Trophoblast cell (in vitro differentiated cells and primary cell): Measurements from ENCODE around the gene P2RX6.

ENCODE experiments used
- DNase-seq, 2 donors: peaks; one replicate each; pipeline ENCODE4 v3.0.0-alpha.2; 2016
- H2AFZ ChIP-seq: 2 replicates; pipeline ENCODE4 v1.6.1; 2013; ENCODE audit warnings: low read length, moderate library complexity, mild to moderate bottlenecking; ENCODE audit not compliant: insufficient read depth, poor library complexity
- H2AK5ac ChIP-seq: 2 replicates; pipeline ENCODE4 v1.6.1; 2013; ENCODE audit warnings: mild to moderate bottlenecking, low read length
- H2BK120ac ChIP-seq: 2 replicates; pipeline ENCODE4 v1.6.1; 2013; ENCODE audit warnings: low read length, mild to moderate bottlenecking, moderate library complexity; ENCODE audit not compliant: insufficient read depth, poor library complexity
- H2BK12ac ChIP-seq: 2 replicates; pipeline ENCODE4 v1.6.1; 2013; ENCODE audit warnings: mild to moderate bottlenecking, low read length, moderate library complexity
- H2BK5ac ChIP-seq: 2 replicates; pipeline ENCODE4 v1.6.1; 2013; ENCODE audit warnings: low read length, low read depth, moderate library complexity, mild to moderate bottlenecking; ENCODE audit not compliant: poor library complexity
- H3K14ac ChIP-seq: 2 replicates; pipeline ENCODE4 v1.6.1; 2013; ENCODE audit warnings: mild to moderate bottlenecking, low read length
- H3K18ac ChIP-seq: 2 replicates; pipeline ENCODE4 v1.6.1; 2013; ENCODE audit warnings: mild to moderate bottlenecking, low read length
- H3K23ac ChIP-seq: 2 replicates; pipeline ENCODE4 v1.6.1; 2013; ENCODE audit warnings: low read length
- H3K27ac ChIP-seq: 2 replicates; pipeline ENCODE4 v1.5.1; 2013; ENCODE audit warnings: low read depth, mild to moderate bottlenecking, inconsistent platforms, low read length, moderate library complexity
- H3K27me3 ChIP-seq: 2 replicates; pipeline ENCODE4 v1.6.1; 2013; ENCODE audit warnings: inconsistent platforms, mild to moderate bottlenecking, low read length, moderate library complexity; ENCODE audit not compliant: insufficient read depth
- H3K36me3 ChIP-seq, 2 experiments: 1 replicate in 1 of 2; 2 replicates in 1 of 2; pipeline ENCODE4 v1.6.1; 2013; ENCODE audit warnings: low read length in 2 of 2, mild to moderate bottlenecking in 2 of 2, moderate library complexity in 1 of 2; ENCODE audit not compliant: insufficient read depth in 2 of 2, control insufficient read depth in 1 of 2
- H3K4ac ChIP-seq: 2 replicates; pipeline ENCODE4 v1.6.1; 2013; ENCODE audit warnings: low read depth, mild to moderate bottlenecking, low read length, moderate library complexity
- H3K4me1 ChIP-seq, 2 experiments: 1 replicate in 1 of 2; 2 replicates in 1 of 2; pipeline ENCODE4 v1.6.1; 2013; ENCODE audit warnings: low read length in 2 of 2, mild to moderate bottlenecking in 2 of 2, moderate library complexity in 1 of 2; ENCODE audit not compliant: insufficient read depth in 2 of 2, control insufficient read depth in 1 of 2
- H3K4me2 ChIP-seq: 2 replicates; pipeline ENCODE4 v1.6.1; 2013; ENCODE audit warnings: inconsistent platforms, mild to moderate bottlenecking, low read length, moderate library complexity
- H3K4me3 ChIP-seq: 2 replicates; pipeline ENCODE4 v1.5.1; 2013; ENCODE audit warnings: mild to moderate bottlenecking, low read depth, low read length, inconsistent platforms
- H3K79me1 ChIP-seq: one replicate; pipeline ENCODE4 v1.6.1; 2013; ENCODE audit warnings: low read length
- H3K79me2 ChIP-seq: 2 replicates; pipeline ENCODE4 v1.6.1; 2013; ENCODE audit warnings: low read length, mild to moderate bottlenecking; ENCODE audit not compliant: control insufficient read depth, insufficient read depth, poor library complexity
- H3K9ac ChIP-seq: 2 replicates; pipeline ENCODE4 v1.6.1; 2013; ENCODE audit warnings: mild to moderate bottlenecking, low read length
- H3K9me3 ChIP-seq: 2 replicates; pipeline ENCODE4 v1.6.1; 2013; ENCODE audit warnings: low read depth, mild to moderate bottlenecking, control low read depth, inconsistent platforms, low read length; ENCODE audit not compliant: insufficient read depth
- H4K12ac ChIP-seq: 2 replicates; pipeline ENCODE4 v1.6.1; 2013; ENCODE audit warnings: low read depth, mild to moderate bottlenecking, low read length, moderate library complexity
- H4K8ac ChIP-seq: 2 replicates; pipeline ENCODE4 v1.6.1; 2013; ENCODE audit warnings: low read depth, mild to moderate bottlenecking, low read length, moderate library complexity
- H4K91ac ChIP-seq: one replicate; pipeline ENCODE4 v1.6.1; 2013; ENCODE audit warnings: low read depth, mild to moderate bottlenecking, low read length, moderate library complexity
- WGBS: extraction: QIAGEN DNeasy Blood & Tissue Kit; methylation state at CpG from one replicate; pipeline ENCODE4 v1.1.7; 2013; ENCODE audit warnings: missing lambda C conversion rate; ENCODE audit not compliant: insufficient read length, insufficient coverage; ENCODE audit errors: extremely low coverage; 5-methylcytosine and 5-hydroxymethylcytosine counted together

Gene P2RX6

GRCh38 chr22:21015466-21016006, 571 bp downstream of the P2RX6 start:
- no peaks in the 10 kb centered on the region for H3K9me3 ChIP-seq
- peaks cover 3% of the 10 kb centered on the region for H3K79me1 ChIP-seq
- no peak overlapping the region for H3K4ac ChIP-seq
- H2BK12ac ChIP-seq = peak overlapping the region; percentile 20
- H2BK5ac ChIP-seq = no peak overlapping the region
- WGBS = no CpG with 5 or more reads among the region's 10 CpGs
- DNase-seq = no peak
- H3K4me1 ChIP-seq = peaks cover 15 to 18% of the 10 kb centered on the region in 2 experiments
- H3K14ac ChIP-seq = no peak overlapping the region
- H2AFZ ChIP-seq = no peak overlapping the region
- H3K27ac ChIP-seq = no peak overlapping the region
- H2AK5ac ChIP-seq = no peak overlapping the region
- H3K23ac ChIP-seq = no peak overlapping the region
- H3K4me3 ChIP-seq = no peak overlapping the region
- no peaks in the 10 kb centered on the region for H3K79me2 ChIP-seq
- peak overlapping the region; percentile 4 for H3K18ac ChIP-seq
- H3K27me3 ChIP-seq = no peaks in the 10 kb centered on the region
- no peak overlapping the region for H3K4me2 ChIP-seq
- no peak overlapping the region for H4K8ac ChIP-seq
- H4K91ac ChIP-seq = peak overlapping the region; percentile 15
- no peak overlapping the region for H4K12ac ChIP-seq
- no peak overlapping the region for H3K9ac ChIP-seq
- no peak overlapping the region for H2BK120ac ChIP-seq
- no peaks in the 10 kb centered on the region for H3K36me3 ChIP-seq

GRCh38 chr22:21016644-21017420, 1.9 kb downstream of the P2RX6 start:
- no peak overlapping the region for H3K18ac ChIP-seq
- H2BK120ac ChIP-seq = no peak overlapping the region
- H2BK12ac ChIP-seq = no peak overlapping the region
- no peaks in the 10 kb centered on the region for H3K79me2 ChIP-seq
- peak overlapping the region; percentile 4 for H3K4me3 ChIP-seq
- H3K4ac ChIP-seq = no peak overlapping the region
- H3K14ac ChIP-seq = no peak overlapping the region
- no peak overlapping the region for H4K91ac ChIP-seq
- H3K4me2 ChIP-seq = no peak overlapping the region
- H3K27ac ChIP-seq = no peak overlapping the region
- H3K79me1 ChIP-seq = peaks cover 3% of the 10 kb centered on the region
- peak; percentile 49 to 68 for DNase-seq
- H2BK5ac ChIP-seq = no peak overlapping the region
- no peaks in the 10 kb centered on the region for H3K36me3 ChIP-seq
- no peak overlapping the region for H2AFZ ChIP-seq
- no CpG with 5 or more reads among the region's 13 CpGs for WGBS
- H3K27me3 ChIP-seq = no peaks in the 10 kb centered on the region
- H3K9me3 ChIP-seq = no peaks in the 10 kb centered on the region
- H3K23ac ChIP-seq = no peak overlapping the region
- H3K4me1 ChIP-seq = peaks cover 15 to 18% of the 10 kb centered on the region in 2 experiments
- no peak overlapping the region for H4K8ac ChIP-seq
- no peak overlapping the region for H3K9ac ChIP-seq
- no peak overlapping the region for H4K12ac ChIP-seq
- no peak overlapping the region for H2AK5ac ChIP-seq

- Histone ChIP-seq H3K14ac (no peak overlapping the region), H2AK5ac (no peak overlapping the region), H4K91ac (no peak overlapping the region), H3K9ac (no peak overlapping the region), H2BK5ac (no peak overlapping the region), H3K27ac (no peak overlapping the region), H2AFZ (no peak overlapping the region), H2BK12ac (no peak overlapping the region), H3K27me3 (no peaks in the 10 kb centered on the region), H3K4me3 (no peak overlapping the region), H4K8ac (no peak overlapping the region), H3K9me3 (no peaks in the 10 kb centered on the region), H3K4ac (no peak overlapping the region), H3K23ac (no peak overlapping the region), H4K12ac (no peak overlapping the region), H2BK120ac (no peak overlapping the region), H3K4me2 (no peak overlapping the region), H3K79me2 (no peaks in the 10 kb centered on the region), H3K18ac (no peak overlapping the region), H3K4me1 (peaks cover 15 to 18% of the 10 kb centered on the region in 2 experiments), H3K79me1 (peaks cover 3% of the 10 kb centered on the region), H3K36me3 (no peaks in the 10 kb centered on the region)
- WGBS = no CpG with 5 or more reads among the region's 4 CpGs
- no peak for DNase-seq
These were observed 3.3 kb downstream of the P2RX6 start for GRCh38 chr22:21018314-21018713.

GRCh38 chr22:21020802-21021429, 6.0 kb downstream of the P2RX6 start:
- no peak overlapping the region for H4K91ac ChIP-seq

More at GRCh38 chr22:21020802-21021429, 6.0 kb downstream of the P2RX6 start:
- H2BK5ac ChIP-seq = no peak overlapping the region
- DNase-seq = peak in 1 of 2 donors; percentile 36
- no peak overlapping the region for H3K18ac ChIP-seq
- no peak overlapping the region for H3K9ac ChIP-seq
- H2AFZ ChIP-seq = no peak overlapping the region
- no peaks in the 10 kb centered on the region for H3K79me2 ChIP-seq
- no peak overlapping the region for H3K23ac ChIP-seq
- no peaks in the 10 kb centered on the region for H3K9me3 ChIP-seq
- H2BK120ac ChIP-seq = no peak overlapping the region
- H2BK12ac ChIP-seq = no peak overlapping the region
- WGBS = no CpG with 5 or more reads among the region's 7 CpGs
- H3K14ac ChIP-seq = no peak overlapping the region
- H3K36me3 ChIP-seq = no peaks in the 10 kb centered on the region
- no peak overlapping the region for H3K27ac ChIP-seq
- H3K79me1 ChIP-seq = no peaks in the 10 kb centered on the region
- H4K8ac ChIP-seq = no peak overlapping the region
- no peaks in the 10 kb centered on the region for H3K4me1 ChIP-seq
- no peaks in the 10 kb centered on the region for H3K27me3 ChIP-seq
- no peak overlapping the region for H3K4me3 ChIP-seq
- no peak overlapping the region for H3K4ac ChIP-seq
- no peak overlapping the region for H2AK5ac ChIP-seq
- no peak overlapping the region for H4K12ac ChIP-seq
- no peak overlapping the region for H3K4me2 ChIP-seq
